ENCODE data around the gene AVEN.

Gene AVEN

DNA sequence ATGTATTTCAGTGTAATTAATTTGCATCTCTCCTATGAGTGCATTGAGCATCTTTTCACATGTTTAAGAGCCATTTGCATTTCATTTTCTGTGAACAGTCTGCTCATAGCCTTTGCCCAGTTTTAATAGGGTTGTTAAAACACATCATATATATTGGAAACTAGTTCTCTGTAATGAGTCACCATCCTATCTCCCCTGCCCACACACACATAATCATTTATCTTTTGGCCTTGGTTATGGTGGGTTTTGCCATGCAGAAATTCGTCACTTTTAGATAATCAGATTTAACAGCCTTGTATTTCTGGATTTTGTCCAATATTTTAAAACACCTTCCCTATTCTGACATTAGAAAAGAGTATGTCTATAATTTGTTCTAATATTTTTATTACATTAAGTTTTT, 82.6 kb downstream of the AVEN start:
- Histone ChIP-seq H3K27me3 (no peaks in the 10 kb centered on the region), H3K36me3 (no peaks in the 10 kb centered on the region), H3K4me2 (no peak overlapping the region)

DNA sequence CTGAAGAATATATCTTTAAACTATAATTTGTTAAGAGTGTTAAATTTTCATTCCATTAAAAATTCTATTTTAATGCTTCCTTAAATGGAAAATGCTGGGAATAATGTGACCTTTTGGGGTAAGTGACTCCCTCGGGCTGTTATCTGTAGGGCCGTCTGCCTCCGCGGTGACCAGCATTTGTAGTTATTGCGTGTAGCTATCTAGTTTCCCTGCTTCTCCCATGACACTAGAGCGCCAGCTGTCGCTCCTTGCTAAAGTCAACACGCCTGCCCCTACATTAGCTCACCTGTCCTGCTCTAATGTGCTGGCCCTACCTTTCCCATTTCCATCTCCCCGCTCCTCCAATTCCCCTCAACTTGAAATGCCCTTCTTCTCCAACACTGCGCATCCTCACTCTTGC, 83.1 kb downstream of the AVEN start:
- no peak overlapping the region for H3K4me3 ChIP-seq
- no peak for TF ChIP-seq Cebpa-rat (IDR thresholded peaks at IDR 0.05)
- peaks cover 0 to 17% (median 0%) of the 10 kb centered on the region in 10 experiments; a peak in 6 of 20 replicates for H3K4me1 ChIP-seq
- H3K36me3 ChIP-seq: no peaks in the 10 kb centered on the region
- no peaks in the 10 kb centered on the region for H3K27me3 ChIP-seq
- peaks cover 0 to 7% (median 0%) of the 10 kb centered on the region in 11 experiments; a peak in 1 of 22 replicates for H4K20me1 ChIP-seq
- H3K4me2 ChIP-seq: no peak overlapping the region
- H3K9ac ChIP-seq: no peak overlapping the region
- peaks cover 0 to 9% (median 5%) of the 10 kb centered on the region in 11 experiments; a peak in 8 of 22 replicates for H3K9me3 ChIP-seq (replicated peaks in 1 of 11)
- H3K27ac ChIP-seq: no peak overlapping the region

More for the DNA sequence above, 82.6 kb downstream of the AVEN start:
- TF ChIP-seq Cebpa-rat (IDR thresholded peaks at IDR 0.05): no peak
- Histone ChIP-seq H3K4me1 (peaks cover 0 to 17% (median 0%) of the 10 kb centered on the region in 10 experiments; a peak in 6 of 20 replicates), H4K20me1 (0 out of 22 replicates have a peak, but pooled peaks cover 0 to 7% (median 0%) of the 10 kb centered on the region in 11 experiments), H3K4me3 (no peak overlapping the region), H3K9me3 (replicated peaks in 1 of 11) (peaks cover 0 to 9% (median 5%) of the 10 kb centered on the region in 11 experiments; a peak in 8 of 22 replicates), H3K27ac (no peak overlapping the region), H3K9ac (no peak overlapping the region)

DNA sequence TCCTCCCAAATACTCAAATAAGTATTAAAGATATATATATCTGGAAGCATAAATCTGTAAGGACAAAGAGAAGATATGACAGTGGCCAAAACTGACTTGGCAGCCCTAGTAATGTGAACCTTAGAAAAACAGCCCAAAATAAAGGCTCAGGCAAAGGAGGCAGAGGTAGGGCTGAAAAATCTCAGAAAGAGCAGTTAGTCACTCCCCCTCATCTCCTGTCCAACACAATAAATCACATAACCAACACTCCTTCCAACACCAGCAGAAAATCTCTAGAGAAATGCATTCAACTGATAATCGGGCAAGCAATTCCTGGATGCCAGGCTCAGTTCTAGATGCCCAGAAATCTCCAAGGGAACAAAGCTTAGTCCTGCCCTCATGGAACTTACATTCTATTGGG, 92.9 kb downstream of the AVEN start:
- peaks cover 0 to 9% (median 0%) of the 10 kb centered on the region in 11 experiments; a peak in 1 of 22 replicates for H4K20me1 ChIP-seq
- no peak overlapping the region for H3K27ac ChIP-seq
- no peak overlapping the region for H3K4me3 ChIP-seq
- H3K4me1 ChIP-seq: no peaks in the 10 kb centered on the region
- H3K9me3 ChIP-seq (replicated peaks in 1 of 11): peaks cover 0 to 3% (median 0%) of the 10 kb centered on the region in 11 experiments; a peak in 2 of 22 replicates
- no peaks in the 10 kb centered on the region; a peak in 2 of 22 replicates for H3K36me3 ChIP-seq
- no peak for TF ChIP-seq Cebpa-rat (IDR thresholded peaks at IDR 0.05)
- H3K9ac ChIP-seq: no peak overlapping the region
- no peak overlapping the region for H3K4me2 ChIP-seq
- no peaks in the 10 kb centered on the region for H3K27me3 ChIP-seq

GRCh38 chr15:33941279-33942063, 97.5 kb downstream of the AVEN start:
- Histone ChIP-seq H3K27ac (no peak overlapping the region), H3K36me3 (no peaks in the 10 kb centered on the region; a peak in 2 of 22 replicates), H4K20me1 (no peaks in the 10 kb centered on the region), H3K4me2 (no peak overlapping the region), H3K4me3 (no peak overlapping the region), H3K27me3 (no peaks in the 10 kb centered on the region), H3K9me3 (replicated peaks in 1 of 11) (peaks cover 0 to 3% (median 0%) of the 10 kb centered on the region in 11 experiments; a peak in 2 of 22 replicates), H3K9ac (no peak overlapping the region), H3K4me1 (no peaks in the 10 kb centered on the region)
- no peak for TF ChIP-seq Cebpa-rat (IDR thresholded peaks at IDR 0.05)

- Histone ChIP-seq H3K27ac (no peak overlapping the region), H3K4me3 (no peak overlapping the region), H3K4me1 (no peaks in the 10 kb centered on the region), H3K9ac (no peak overlapping the region), H3K4me2 (no peak overlapping the region), H3K9me3 (replicated peaks in 1 of 11) (peaks cover 0 to 3% (median 0%) of the 10 kb centered on the region in 11 experiments; a peak in 1 of 22 replicates), H4K20me1 (peaks cover 0 to 6% (median 0%) of the 10 kb centered on the region in 11 experiments; a peak in 2 of 22 replicates), H3K27me3 (no peaks in the 10 kb centered on the region), H3K36me3 (no peaks in the 10 kb centered on the region)
- no peak for TF ChIP-seq Cebpa-rat (IDR thresholded peaks at IDR 0.05)
These were observed 104.1 kb downstream of the AVEN start for GRCh38 chr15:33934921-33935320.

DNA sequence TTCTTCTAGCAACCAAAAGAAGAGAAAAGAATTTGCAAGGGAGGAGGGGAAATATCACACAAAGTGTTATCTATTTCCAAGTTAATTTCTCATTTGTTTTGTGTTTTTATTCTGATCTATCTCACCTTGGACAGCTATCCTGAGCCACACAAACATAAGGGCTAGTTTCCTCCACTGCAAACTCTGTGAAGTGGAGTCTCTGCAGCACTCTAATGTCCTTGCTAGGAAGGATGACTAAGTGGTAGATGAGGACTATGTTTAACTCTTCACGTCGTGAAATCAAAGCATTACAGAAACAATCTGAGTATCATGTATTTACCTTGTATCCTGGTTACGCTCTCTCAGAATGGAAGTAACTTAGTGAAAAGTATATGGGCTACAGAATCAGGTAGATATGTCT, 104.6 kb downstream of the AVEN start:
- peaks cover 0 to 3% (median 0%) of the 10 kb centered on the region in 11 experiments; a peak in 1 of 22 replicates for H3K9me3 ChIP-seq (replicated peaks in 1 of 11)
- no peaks in the 10 kb centered on the region for H3K36me3 ChIP-seq
- H3K4me2 ChIP-seq: no peak overlapping the region
- no peaks in the 10 kb centered on the region for H3K27me3 ChIP-seq
- no peak overlapping the region for H3K9ac ChIP-seq
- no peaks in the 10 kb centered on the region for H3K4me1 ChIP-seq
- peaks cover 0 to 6% (median 0%) of the 10 kb centered on the region in 11 experiments; a peak in 2 of 22 replicates for H4K20me1 ChIP-seq
- H3K4me3 ChIP-seq: no peak overlapping the region
- no peak for TF ChIP-seq Cebpa-rat (IDR thresholded peaks at IDR 0.05)
- H3K27ac ChIP-seq: no peak overlapping the region

DNA sequence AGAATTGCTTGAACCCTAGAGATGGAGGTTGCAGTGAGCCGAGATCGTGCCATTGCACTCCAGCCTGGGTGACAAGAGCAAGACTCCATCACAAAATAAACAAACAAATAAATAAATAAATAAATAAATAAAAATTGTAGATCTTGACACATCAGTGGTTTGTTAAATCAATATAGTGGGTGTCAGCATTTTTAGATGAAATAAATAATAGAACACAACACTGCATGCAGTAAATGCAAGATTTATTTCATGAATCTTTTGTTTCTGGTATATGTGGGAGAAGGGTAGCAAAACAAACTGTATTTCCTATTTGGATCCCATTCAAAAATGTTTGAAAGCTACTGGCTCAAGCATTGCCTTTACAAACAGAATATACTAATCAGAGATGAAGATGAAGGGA, 106.3 kb downstream of the AVEN start:
- H3K4me3 ChIP-seq: no peak overlapping the region
- H3K9me3 ChIP-seq (replicated peaks in 1 of 11): peaks cover 0 to 3% (median 0%) of the 10 kb centered on the region in 11 experiments; a peak in 1 of 22 replicates
- TF ChIP-seq Cebpa-rat (IDR thresholded peaks at IDR 0.05): no peak
- H3K4me1 ChIP-seq: no peaks in the 10 kb centered on the region
- peaks cover 0 to 14% (median 0%) of the 10 kb centered on the region in 11 experiments; a peak in 2 of 22 replicates for H4K20me1 ChIP-seq
- no peak overlapping the region for H3K9ac ChIP-seq
- H3K27me3 ChIP-seq: no peaks in the 10 kb centered on the region
- H3K27ac ChIP-seq: no peak overlapping the region
- H3K36me3 ChIP-seq: no peaks in the 10 kb centered on the region
- no peak overlapping the region for H3K4me2 ChIP-seq

DNA sequence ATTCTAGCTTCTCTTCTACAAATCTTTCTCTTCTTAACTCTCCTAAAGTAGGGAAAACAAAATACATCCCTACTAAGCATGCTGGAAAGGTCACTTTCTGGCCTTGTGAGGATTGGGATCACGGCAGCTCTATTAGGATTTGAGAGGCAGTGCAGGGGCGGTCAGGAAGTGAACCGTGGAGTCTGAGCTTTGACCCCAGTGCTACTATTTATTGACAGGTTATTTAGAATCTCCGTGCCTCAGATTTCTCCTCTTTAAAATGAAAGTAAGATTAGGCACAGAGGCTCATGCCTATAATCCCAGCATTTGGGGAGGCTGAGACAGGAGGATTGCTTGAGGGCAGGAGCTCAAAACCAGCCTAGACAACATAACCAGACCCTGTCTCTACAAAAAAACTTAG, 112.7 kb downstream of the AVEN start:
- Histone ChIP-seq H3K9me3 (replicated peaks in 1 of 11) (no peaks in the 10 kb centered on the region), H4K20me1 (peaks cover 0 to 8% (median 0%) of the 10 kb centered on the region in 11 experiments; a peak in 2 of 22 replicates), H3K4me3 (no peak overlapping the region), H3K9ac (no peak overlapping the region), H3K27me3 (no peaks in the 10 kb centered on the region), H3K27ac (no peak overlapping the region), H3K4me2 (no peak overlapping the region), H3K36me3 (no peaks in the 10 kb centered on the region), H3K4me1 (no peaks in the 10 kb centered on the region)
- TF ChIP-seq Cebpa-rat (IDR thresholded peaks at IDR 0.05): no peak

DNA sequence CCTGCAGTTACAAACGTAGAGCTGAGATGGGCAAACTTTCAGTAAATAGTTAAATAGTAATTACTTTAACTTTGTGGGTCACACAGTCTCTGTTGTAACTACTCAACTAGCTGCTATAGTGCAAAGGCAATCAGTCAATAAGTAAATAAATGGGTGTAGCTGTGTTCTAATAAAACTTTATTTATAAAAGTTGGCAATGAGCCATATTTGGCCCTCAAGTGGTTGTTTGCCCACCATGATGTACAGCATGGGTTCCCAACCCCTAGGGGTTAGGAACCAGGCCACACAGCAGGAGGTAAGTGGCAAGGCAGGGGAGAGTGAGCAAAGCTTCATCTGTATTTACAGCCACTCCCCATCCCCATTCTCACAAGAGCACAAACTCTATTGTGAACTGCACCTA, 115.6 kb downstream of the AVEN start:
- Histone ChIP-seq H3K27me3 (no peaks in the 10 kb centered on the region), H4K20me1 (peaks cover 0 to 3% (median 0%) of the 10 kb centered on the region in 11 experiments; a peak in 2 of 22 replicates), H3K4me2 (no peak overlapping the region), H3K9me3 (replicated peaks in 1 of 11) (no peaks in the 10 kb centered on the region), H3K4me1 (no peaks in the 10 kb centered on the region; a peak in 1 of 20 replicates), H3K36me3 (no peaks in the 10 kb centered on the region), H3K4me3 (no peak overlapping the region), H3K27ac (no peak overlapping the region), H3K9ac (no peak overlapping the region)
- no peak for TF ChIP-seq Cebpa-rat (IDR thresholded peaks at IDR 0.05)

Data from BLaER1 treated with 17β-estradiol and CSF1 and Interleukin-3, amounts not matched to agents 10 nM and 100 nM (cell line).